ENCODE measurements around the gene UBE2E1.
A peak's percentile ranks its signal among the peaks of the same experiment; 100 is the strongest.

The UBE2E1 gene

GRCh38 chr3:23796518-23796917 lies 9.2 kb upstream of the UBE2E1 start:
- no peak for DNase-seq (ENCODE audit: low read depth)

- DNase-seq (ENCODE audit: low read depth), result no peak
These were observed 8.3 kb upstream of the UBE2E1 start for GRCh38 chr3:23797491-23797890.

- no peak for DNase-seq (ENCODE audit: low read depth)
These were observed 7.3 kb upstream of the UBE2E1 start for GRCh38 chr3:23798456-23798855.

- DNase-seq (ENCODE audit: low read depth), result no peak
These were observed 6.9 kb upstream of the UBE2E1 start for GRCh38 chr3:23798876-23799275.

GRCh38 chr3:23800731-23801130 lies 5.0 kb upstream of the UBE2E1 start:
- no peak for DNase-seq (ENCODE audit: low read depth)

- no peak for DNase-seq (ENCODE audit: low read depth)
These were observed 1.1 kb upstream of the UBE2E1 start for GRCh38 chr3:23804441-23805209.

- no peak for DNase-seq (ENCODE audit: low read depth)
These were observed 534 bp upstream of the UBE2E1 start for GRCh38 chr3:23805210-23805632.

- no peak for DNase-seq (ENCODE audit: low read depth)
These were observed 1.0 kb downstream of the UBE2E1 start for GRCh38 chr3:23806534-23807423.

GRCh38 chr3:23807424-23808015 lies 1.8 kb downstream of the UBE2E1 start:
- no peak for DNase-seq (ENCODE audit: low read depth)

- DNase-seq (ENCODE audit: low read depth), result no peak
These were observed 2.8 kb downstream of the UBE2E1 start for GRCh38 chr3:23808525-23808924.

GRCh38 chr3:23809294-23809693 lies 3.5 kb downstream of the UBE2E1 start:
- no peak for DNase-seq (ENCODE audit: low read depth)

- no peak for DNase-seq (ENCODE audit: low read depth)
These were observed 4.1 kb downstream of the UBE2E1 start for GRCh38 chr3:23809840-23810342.

GRCh38 chr3:23810343-23811184 lies 4.8 kb downstream of the UBE2E1 start:
- DNase-seq (ENCODE audit: low read depth), result peak; percentile 46

GRCh38 chr3:23811185-23811527 lies 5.4 kb downstream of the UBE2E1 start:
- no peak for DNase-seq (ENCODE audit: low read depth)

- DNase-seq (ENCODE audit: low read depth), result no peak
These were observed 6.2 kb downstream of the UBE2E1 start for GRCh38 chr3:23811919-23812318.

- no peak for DNase-seq (ENCODE audit: low read depth)
These were observed 10.1 kb downstream of the UBE2E1 start for GRCh38 chr3:23815879-23816278.

- no peak for DNase-seq (ENCODE audit: low read depth)
These were observed 11.0 kb downstream of the UBE2E1 start for GRCh38 chr3:23816721-23817120.

- no peak for DNase-seq (ENCODE audit: low read depth)
These were observed 11.9 kb downstream of the UBE2E1 start for GRCh38 chr3:23817508-23818223.

GRCh38 chr3:23819599-23820360 lies 14.0 kb downstream of the UBE2E1 start:
- DNase-seq (ENCODE audit: low read depth), result no peak

- no peak for DNase-seq (ENCODE audit: low read depth)
These were observed 15.1 kb downstream of the UBE2E1 start for GRCh38 chr3:23820888-23821287.

Data from activated T-cell treated with anti-CD3 and anti-CD28 coated beads for 48 hours (primary cell).